GM12892 (cell line): Measurements from ENCODE around the gene PON3.

Experiments used
- POLR2A ChIP-seq: IDR thresholded peaks from 2 replicates; pipeline ENCODE4 v1.6.1; 2011; ENCODE audit warnings: low read depth, low read length, control low read depth
- POLR2AphosphoS5 ChIP-seq: IDR thresholded peaks from 2 replicates; pipeline ENCODE4 v1.6.1; 2011; ENCODE audit warnings: low read depth, low read length, control low read depth
- TAF1 ChIP-seq: IDR thresholded peaks from 2 replicates; pipeline ENCODE4 v1.6.1; 2011; ENCODE audit warnings: low read depth, mild to moderate bottlenecking, control low read depth, low read length, borderline replicate concordance

DNA sequence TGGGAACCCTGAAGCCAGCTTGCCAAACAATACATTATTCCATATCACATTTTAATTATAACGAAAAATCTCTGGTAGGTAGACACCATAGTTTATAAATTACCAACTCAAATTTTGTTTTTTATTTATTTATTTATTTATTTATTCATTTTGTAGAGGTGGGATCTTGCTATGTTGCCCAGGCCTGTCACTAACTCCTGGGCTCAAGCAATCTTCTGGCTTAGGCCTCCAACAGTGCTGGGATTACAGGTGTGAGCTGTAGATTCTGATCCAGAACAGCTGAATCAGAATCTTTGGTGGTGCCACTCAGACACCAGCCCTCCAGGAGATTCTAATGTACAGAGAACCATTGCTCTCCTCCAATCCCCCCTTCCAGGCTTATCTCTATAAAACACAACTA lies 37.0 kb upstream of the PON3 start:
- TF ChIP-seq POLR2A, result no peak
- TF ChIP-seq POLR2AphosphoS5, result no peak
- TF ChIP-seq TAF1, result no peak
